ENCODE measurements around the gene KRTAP9-1. TPM values are rescaled to one million over a fixed set of nuclear protein-coding genes. Genes with fewer than 3 reads are reported as not detected.
"Not testable (repeated sequence)": the region's sequence is repeated elsewhere in the genome, so short reads cannot be mapped to it uniquely, and the experiment has no call there.

Gene KRTAP9-1
- polyA plus RNA-seq = not detected in 2 replicates
- not detected in 2 replicates for polyA minus RNA-seq

- H3K36me3 ChIP-seq (ENCODE audit: insufficient read depth, low read length); H3K4me2 ChIP-seq (ENCODE audit: low read length); H3F3A ChIP-seq (ENCODE audit: insufficient read depth, low read length, poor library complexity, severe bottlenecking); H3K27ac ChIP-seq (ENCODE audit: low read length); H3K9me3 ChIP-seq (ENCODE audit: low read length); H3K27me3 ChIP-seq (ENCODE audit: insufficient read depth, low read depth, low read length); H3K9me2 ChIP-seq (ENCODE audit: insufficient read depth, low read length); H3K79me2 ChIP-seq (replicated peaks; ENCODE audit: insufficient read depth, low read length); H3K9ac ChIP-seq (ENCODE audit: low read length); H4K20me1 ChIP-seq (ENCODE audit: insufficient read depth); H3K4me3 ChIP-seq (ENCODE audit: low read length); H2AFZ ChIP-seq (ENCODE audit: low read depth, low read length): not testable (repeated sequence)
Measured at GRCh38 chr17:41189837-41190318, at the start of gene KRTAP9-1. TSS of gene KRTAP9-1 (plus strand) at chr17:41189887. CDS start at chr17:41189887, 0 bp downstream.

- no peaks in the 10 kb centered on the region for H3K36me3 ChIP-seq (ENCODE audit: insufficient read depth, low read length)
- no peak within 1 kb of the TSS for H3K4me3 ChIP-seq (ENCODE audit: low read length)
- H3F3A ChIP-seq (ENCODE audit: insufficient read depth, low read length, poor library complexity, severe bottlenecking) = no peaks in the 10 kb centered on the region
- H4K20me1 ChIP-seq (ENCODE audit: insufficient read depth) = no peaks in the 10 kb centered on the region
- no peaks in the 10 kb centered on the region for H3K79me2 ChIP-seq (replicated peaks; ENCODE audit: insufficient read depth, low read length)
- peaks cover 5% of the 10 kb centered on the region for H3K9me3 ChIP-seq (ENCODE audit: low read length)
- no peaks in the 10 kb centered on the region for H3K27me3 ChIP-seq (ENCODE audit: insufficient read depth, low read depth, low read length)
- H3K9ac ChIP-seq (ENCODE audit: low read length) = no peak within 1 kb of the TSS
- no peak within 1 kb of the TSS for H3K27ac ChIP-seq (ENCODE audit: low read length)
- TF ChIP-seq SMC3 (conservative IDR thresholded peaks at IDR 0.05; ENCODE audit: poor library complexity) (no peak), TAF1 (IDR thresholded peaks at IDR 0.05; ENCODE audit: low read depth) (no peak), REST (IDR thresholded peaks at IDR 0.05; ENCODE audit: borderline replicate concordance) (no peak), EZH2 (IDR thresholded peaks at IDR 0.05; ENCODE audit: borderline replicate concordance, insufficient read depth, low read length, poor library complexity, severe bottlenecking) (no peak), EP300 (conservative IDR thresholded peaks at IDR 0.05; ENCODE audit: poor library complexity, severe bottlenecking) (no peak), CTCF (IDR thresholded peaks at IDR 0.05; ENCODE audit: poor library complexity, severe bottlenecking) (no peak), MXI1 (conservative IDR thresholded peaks at IDR 0.05; ENCODE audit: poor library complexity, severe bottlenecking) (no peak), RAD21 (conservative IDR thresholded peaks at IDR 0.05) (no peak), POLR2AphosphoS5 (IDR thresholded peaks at IDR 0.05) (no peak)
- no peaks in the 10 kb centered on the region for H3K9me2 ChIP-seq (ENCODE audit: insufficient read depth, low read length)
- no peak within 1 kb of the TSS for H2AFZ ChIP-seq (ENCODE audit: low read depth, low read length)
- no peak within 1 kb of the TSS for H3K4me2 ChIP-seq (ENCODE audit: low read length)
Measured at GRCh38 chr17:41140360-41141131, 49.1 kb upstream of the KRTAP9-1 start, which contains the start of gene KRTAP4-6. TSS of gene KRTAP4-6 (minus strand) at chr17:41140544. CDS start at chr17:41140487, 57 bp downstream.
